Measurements from ENCODE around the gene IWS1. TPM values are rescaled to one million over a fixed set of nuclear protein-coding genes. Genes with fewer than 3 reads are reported as not detected.

IWS1 gene
- total RNA-seq, 2 experiments from 2014 or later: 24.9 to 26.0 TPM

DNA sequence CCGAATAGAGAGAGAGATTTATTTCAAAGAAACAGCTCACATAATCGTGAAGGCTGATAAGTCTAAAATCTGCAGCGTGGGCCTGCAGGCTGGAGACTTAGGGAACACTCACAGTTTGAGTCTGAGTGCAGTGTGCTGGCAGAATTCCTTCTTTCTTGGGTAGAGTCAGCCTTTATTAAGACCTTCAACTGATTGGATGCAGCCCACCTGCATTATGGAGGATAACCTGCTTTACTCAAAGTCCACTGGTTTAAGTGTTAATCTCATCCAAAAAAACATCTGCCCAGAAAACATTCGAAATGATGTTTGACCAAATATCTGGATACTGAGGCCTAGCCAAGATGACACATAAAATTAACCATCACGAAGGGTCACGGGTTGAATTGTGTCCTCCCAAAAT is 91.8 kb downstream of the IWS1 start:
- no peak overlapping the region for H3K4me3 Mint-ChIP-seq
- H3K4me1 ChIP-seq (ENCODE audit: insufficient read depth, low read length): no peaks in the 10 kb centered on the region
- H3K9me3 ChIP-seq (ENCODE audit: control insufficient read depth in 1 of 2, insufficient read depth in 1 of 2, low read length in 2 of 2): peaks cover 0 to 4% of the 10 kb centered on the region in 2 experiments
- H3K27ac ChIP-seq (ENCODE audit: low read depth in 1 of 2, low read length in 2 of 2): no peak overlapping the region
- TF ChIP-seq, protein P1, sequence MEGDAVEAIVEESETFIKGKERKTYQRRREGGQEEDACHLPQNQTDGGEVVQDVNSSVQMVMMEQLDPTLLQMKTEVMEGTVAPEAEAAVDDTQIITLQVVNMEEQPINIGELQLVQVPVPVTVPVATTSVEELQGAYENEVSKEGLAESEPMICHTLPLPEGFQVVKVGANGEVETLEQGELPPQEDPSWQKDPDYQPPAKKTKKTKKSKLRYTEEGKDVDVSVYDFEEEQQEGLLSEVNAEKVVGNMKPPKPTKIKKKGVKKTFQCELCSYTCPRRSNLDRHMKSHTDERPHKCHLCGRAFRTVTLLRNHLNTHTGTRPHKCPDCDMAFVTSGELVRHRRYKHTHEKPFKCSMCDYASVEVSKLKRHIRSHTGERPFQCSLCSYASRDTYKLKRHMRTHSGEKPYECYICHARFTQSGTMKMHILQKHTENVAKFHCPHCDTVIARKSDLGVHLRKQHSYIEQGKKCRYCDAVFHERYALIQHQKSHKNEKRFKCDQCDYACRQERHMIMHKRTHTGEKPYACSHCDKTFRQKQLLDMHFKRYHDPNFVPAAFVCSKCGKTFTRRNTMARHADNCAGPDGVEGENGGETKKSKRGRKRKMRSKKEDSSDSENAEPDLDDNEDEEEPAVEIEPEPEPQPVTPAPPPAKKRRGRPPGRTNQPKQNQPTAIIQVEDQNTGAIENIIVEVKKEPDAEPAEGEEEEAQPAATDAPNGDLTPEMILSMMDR (IDR thresholded peaks at IDR 0.05): no peak
- H3K4me3 ChIP-seq (ENCODE audit: low read length): no peak overlapping the region
- no peak overlapping the region for H3K27ac Mint-ChIP-seq
- ChIA-PET POLR2A (no interaction called here), CTCF (no interaction called here)
- H3K36me3 ChIP-seq (ENCODE audit: insufficient read depth, low read length): no peaks in the 10 kb centered on the region
- H3K36me3 Mint-ChIP-seq (ENCODE audit: low read depth): peaks cover 3% of the 10 kb centered on the region
- ATAC-seq (ENCODE audit: poor library complexity) (no peak), DNase-seq (no peak)
- intact Hi-C loops (cut with DNase I, micrococcal nuclease): no loop called here
- H3K27me3 ChIP-seq (ENCODE audit: control insufficient read depth in 1 of 2, insufficient read depth in 2 of 2, low read length in 2 of 2): no peaks in the 10 kb centered on the region
- no peaks in the 10 kb centered on the region for H3K27me3 Mint-ChIP-seq
- H3K9me3 Mint-ChIP-seq: no peaks in the 10 kb centered on the region
- no peaks in the 10 kb centered on the region for H3K4me1 Mint-ChIP-seq (ENCODE audit: low read depth)

DNA sequence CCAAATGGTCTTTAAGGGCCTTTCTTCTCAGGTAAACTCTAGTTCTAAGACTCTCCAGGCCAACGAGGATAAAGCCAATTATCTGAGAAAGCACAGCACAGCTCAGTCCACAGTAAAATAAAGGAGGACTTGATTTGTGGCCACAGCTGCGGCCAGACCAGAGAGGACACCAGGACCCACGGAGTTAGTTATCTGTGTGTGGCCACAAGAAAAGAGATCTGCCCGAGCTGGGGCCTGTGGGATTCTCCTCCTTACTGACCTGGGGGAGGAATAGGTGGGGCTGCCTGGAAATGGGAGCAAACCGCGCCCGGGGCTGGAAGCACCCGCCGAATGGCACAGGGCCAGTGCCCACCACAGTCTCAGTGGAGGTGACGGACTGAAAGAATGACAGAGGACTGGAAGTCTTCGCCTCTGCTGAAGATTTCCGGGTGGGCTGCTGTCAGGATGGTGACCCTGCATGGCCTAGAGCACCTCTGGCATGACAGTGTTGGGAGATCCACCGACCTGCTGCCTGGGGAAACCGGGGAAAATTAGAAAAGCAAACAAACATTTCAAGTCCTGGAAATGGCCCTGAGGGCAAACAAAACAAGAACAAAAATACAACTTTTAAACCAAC is 94.8 kb downstream of the IWS1 start:
- H3K36me3 ChIP-seq (ENCODE audit: insufficient read depth, low read length): no peaks in the 10 kb centered on the region
- Mint-ChIP-seq H3K27ac (no peak overlapping the region), H3K9me3 (no peaks in the 10 kb centered on the region), H3K36me3 (ENCODE audit: low read depth) (peaks cover 3% of the 10 kb centered on the region), H3K27me3 (peaks cover under 1% of the 10 kb centered on the region), H3K4me1 (ENCODE audit: low read depth) (no peaks in the 10 kb centered on the region), H3K4me3 (no peak overlapping the region)
- no peak overlapping the region for H3K27ac ChIP-seq (ENCODE audit: low read depth in 1 of 2, low read length in 2 of 2)
- no peaks in the 10 kb centered on the region for H3K27me3 ChIP-seq (ENCODE audit: control insufficient read depth in 1 of 2, insufficient read depth in 2 of 2, low read length in 2 of 2)
- TF ChIP-seq, protein P1 (IDR thresholded peaks at IDR 0.05): no peak
- H3K4me3 ChIP-seq (ENCODE audit: low read length): no peak overlapping the region
- DNase-seq: no peak
- no peaks in the 10 kb centered on the region for H3K4me1 ChIP-seq (ENCODE audit: insufficient read depth, low read length)
- ChIA-PET POLR2A (no interaction called here), CTCF (no interaction called here)
- no peaks in the 10 kb centered on the region for H3K9me3 ChIP-seq (ENCODE audit: control insufficient read depth in 1 of 2, insufficient read depth in 1 of 2, low read length in 2 of 2)
- intact Hi-C loops (cut with DNase I, micrococcal nuclease): no loop called here
- no peak for ATAC-seq (ENCODE audit: poor library complexity)

Other genes starting within 250 kb of the IWS1 start
- 10 to 100 TPM; 40.0 to 44.0 TPM for gene ERCC3, start 232.3 kb downstream of the IWS1 start, total RNA-seq
- gene MAP3K2, start 138.5 kb downstream of the IWS1 start, total RNA-seq: 100 to 1,000 TPM; 103 to 105 TPM
- under 1 TPM in 1 of 2 experiments, not detected in 1; 0.28 TPM for gene PROC, start 108.1 kb downstream of the IWS1 start, total RNA-seq
- under 1 TPM; 0.05 to 0.14 TPM for gene MYO7B, start 9.2 kb upstream of the IWS1 start, total RNA-seq
- gene GPR17, start 119.7 kb upstream of the IWS1 start, total RNA-seq: not detected
- 1 to 10 TPM; 6.1 to 7.0 TPM for gene LIMS2, start 149.0 kb upstream of the IWS1 start, total RNA-seq
- 1 to 10 TPM; 8.5 to 8.9 TPM for gene SFT2D3, start 175.0 kb upstream of the IWS1 start, total RNA-seq

Data from CD4-positive, alpha-beta T cell (primary cell).